CD4-positive, alpha-beta T cell (primary cell): ENCODE results near the gene PDZRN3. TPM values are rescaled to one million over a fixed set of nuclear protein-coding genes. Genes with fewer than 3 reads are reported as not detected.

ENCODE experiments used
- ATAC-seq: fragments of 200-7000 bp; cut with Tn5 transposase; one replicate; pipeline ENCODE4 v1.10.0; 2022; ENCODE audit warnings: mild to moderate bottlenecking; ENCODE audit not compliant: poor library complexity
- CTCF ChIA-PET: fragments of 350-600 bp; sonication (Branson Sonifier 250); formaldehyde crosslinking; loops from one replicate; lab custom pipeline; 2021; ENCODE audit warnings: antibody characterized with exemption, inconsistent platforms; lab: Charles Lee
- POLR2A ChIA-PET: fragments of 350-600 bp; sonication (Branson Sonifier 250); formaldehyde crosslinking; loops from one replicate; lab custom pipeline; 2021; ENCODE audit warnings: antibody characterized with exemption, inconsistent platforms; lab: Charles Lee
- DNase-seq, 14 experiments: peaks; one replicate each; pipeline ENCODE4 v3.0.0-alpha.2; 2013 to 2020; ENCODE audit warnings: mixed read lengths in 2 of 14
- H3K27ac ChIP-seq, 2 donors: one replicate each; pipeline versions ENCODE4 v1.5.1 to v1.7.0; 2013; ENCODE audit warnings: low read length in 2 of 2, low read depth in 1 of 2, mild to moderate bottlenecking in 1 of 2
- H3K27me3 ChIP-seq, 2 experiments: 1 replicate in 1 of 2; 2 replicates in 1 of 2; pipeline versions ENCODE4 v1.6.1 to v1.7.0; 2013; ENCODE audit warnings: low read length in 2 of 2, control low read depth in 1 of 2, mild to moderate bottlenecking in 1 of 2, moderate library complexity in 1 of 2; ENCODE audit not compliant: insufficient read depth in 2 of 2, control insufficient read depth in 1 of 2
- H3K36me3 ChIP-seq: one replicate; pipeline ENCODE4 v1.6.1; 2013; ENCODE audit warnings: low read length, control low read depth; ENCODE audit not compliant: insufficient read depth
- H3K4me1 ChIP-seq: one replicate; pipeline ENCODE4 v1.6.1; 2013; ENCODE audit warnings: low read length, control low read depth; ENCODE audit not compliant: insufficient read depth
- H3K4me3 ChIP-seq: one replicate; pipeline ENCODE4 v1.5.1; 2013; ENCODE audit warnings: mild to moderate bottlenecking, low read length, moderate library complexity
- H3K9me3 ChIP-seq, 2 experiments: 1 replicate in 1 of 2; 2 replicates in 1 of 2; pipeline versions ENCODE4 v1.6.1 to v1.7.0; 2013; ENCODE audit warnings: low read length in 2 of 2, mild to moderate bottlenecking in 2 of 2, control low read depth in 1 of 2, moderate library complexity in 1 of 2; ENCODE audit not compliant: control insufficient read depth in 1 of 2, insufficient read depth in 1 of 2
- H3K27ac Mint-ChIP-seq: one replicate; pipeline ENCODE4 v1.8.0; 2020; ENCODE audit warnings: mixed read lengths
- H3K27me3 Mint-ChIP-seq: one replicate; pipeline ENCODE4 v1.8.0; 2021; ENCODE audit warnings: mixed read lengths
- H3K36me3 Mint-ChIP-seq: one replicate; pipeline ENCODE4 v1.8.0; 2021; ENCODE audit warnings: low read depth, mixed read lengths
- H3K4me1 Mint-ChIP-seq: one replicate; pipeline ENCODE4 v1.8.0; 2021; ENCODE audit warnings: low read depth, mixed read lengths
- H3K4me3 Mint-ChIP-seq: one replicate; pipeline ENCODE4 v1.8.0; 2020; ENCODE audit warnings: mild to moderate bottlenecking, mixed read lengths
- H3K9me3 Mint-ChIP-seq: one replicate; pipeline ENCODE4 v1.8.0; 2020; ENCODE audit warnings: mixed read lengths
- CTCF ChIP-seq: fragments of 200-600 bp; IDR thresholded peaks from one replicate; pipeline ENCODE4 v1.8.0; 2022; ENCODE audit warnings: antibody characterized with exemption, mild to moderate bottlenecking
- intact Hi-C, 2 experiments: fragments of 100-400 bp; cut with DNase I in 1 of 2; cut with micrococcal nuclease in 1 of 2; formaldehyde crosslinking; loops; one replicate each; pipeline versions ENCODE4 v1.15.1 to v1.9.0; 2023 to 2025; cut with DNase I, micrococcal nuclease
- total RNA-seq, 174 experiments: library from RNA in 2 of 174; stranded (reverse) in 2 of 174; gene quantifications; one replicate each; pipeline ENCODE4 v1.2.3 and lab custom pipeline; 2021 to 2026

Gene PDZRN3
- total RNA-seq, 2 experiments from 2014 or later, result not detected

- intact Hi-C loops, result no loop called here
- Mint-ChIP-seq H3K36me3 (no peaks in the 10 kb centered on the region), H3K27me3 (peaks cover 37% of the 10 kb centered on the region), H3K4me3 (no peak overlapping the region), H3K9me3 (no peaks in the 10 kb centered on the region), H3K27ac (no peak overlapping the region), H3K4me1 (no peaks in the 10 kb centered on the region)
- POLR2A ChIA-PET, result no interaction called here
- DNase-seq (no peak), ATAC-seq (no peak)
- no peaks in the 10 kb centered on the region for H3K4me1 ChIP-seq
- no peaks in the 10 kb centered on the region for H3K36me3 ChIP-seq
- H3K9me3 ChIP-seq, result no peaks in the 10 kb centered on the region
- TF ChIP-seq CTCF, result no peak
- CTCF ChIA-PET, result no interaction called here
- H3K27ac ChIP-seq, result no peak overlapping the region
- H3K4me3 ChIP-seq, result no peak overlapping the region
- H3K27me3 ChIP-seq, result peaks cover 6% of the 10 kb centered on the region in 2 experiments
Observed at GRCh38 chr3:73575519-73575918, 49.2 kb downstream of the PDZRN3 start.

GRCh38 chr3:73573204-73573603 lies 51.5 kb downstream of the PDZRN3 start:
- H3K9me3 ChIP-seq, result peaks cover 0 to 5% of the 10 kb centered on the region in 2 experiments
- H3K36me3 ChIP-seq, result no peaks in the 10 kb centered on the region
- ChIA-PET CTCF (no interaction called here), POLR2A (no interaction called here)
- Mint-ChIP-seq H3K9me3 (no peaks in the 10 kb centered on the region), H3K4me1 (no peaks in the 10 kb centered on the region), H3K27ac (no peak overlapping the region), H3K27me3 (peaks cover 54% of the 10 kb centered on the region), H3K4me3 (no peak overlapping the region), H3K36me3 (no peaks in the 10 kb centered on the region)
- H3K27ac ChIP-seq, result no peak overlapping the region
- no peak for TF ChIP-seq CTCF
- H3K4me3 ChIP-seq, result no peak overlapping the region
- peaks cover 11 to 12% of the 10 kb centered on the region in 2 experiments for H3K27me3 ChIP-seq
- ATAC-seq, result no peak
- intact Hi-C loops, result no loop called here
- DNase-seq, result no peak
- no peaks in the 10 kb centered on the region for H3K4me1 ChIP-seq

- peaks cover 60% of the 10 kb centered on the region for H3K27me3 Mint-ChIP-seq
- H3K27ac ChIP-seq, result no peak overlapping the region
- DNase-seq, result no peak
- H3K9me3 Mint-ChIP-seq, result no peaks in the 10 kb centered on the region
- H3K4me1 Mint-ChIP-seq, result no peaks in the 10 kb centered on the region
- ChIA-PET CTCF (no interaction called here), POLR2A (no interaction called here)
- peaks cover 0 to 5% of the 10 kb centered on the region in 2 experiments for H3K9me3 ChIP-seq
- no peak overlapping the region for H3K4me3 ChIP-seq
- intact Hi-C loops, result no loop called here
- H3K27me3 ChIP-seq, result peaks cover 10 to 11% of the 10 kb centered on the region in 2 experiments
- no peak overlapping the region for H3K4me3 Mint-ChIP-seq
- ATAC-seq, result no peak
- no peak overlapping the region for H3K27ac Mint-ChIP-seq
- H3K36me3 Mint-ChIP-seq, result no peaks in the 10 kb centered on the region
- TF ChIP-seq CTCF, result no peak
- H3K4me1 ChIP-seq, result no peaks in the 10 kb centered on the region
- no peaks in the 10 kb centered on the region for H3K36me3 ChIP-seq
Observed at GRCh38 chr3:73572368-73572767, 52.4 kb downstream of the PDZRN3 start.
